ENCODE results near the gene GPATCH1.
"Not testable (repeated sequence)": the region's sequence is repeated elsewhere in the genome, so short reads cannot be mapped to it uniquely, and the experiment has no call there.

The GPATCH1 gene, protein sequence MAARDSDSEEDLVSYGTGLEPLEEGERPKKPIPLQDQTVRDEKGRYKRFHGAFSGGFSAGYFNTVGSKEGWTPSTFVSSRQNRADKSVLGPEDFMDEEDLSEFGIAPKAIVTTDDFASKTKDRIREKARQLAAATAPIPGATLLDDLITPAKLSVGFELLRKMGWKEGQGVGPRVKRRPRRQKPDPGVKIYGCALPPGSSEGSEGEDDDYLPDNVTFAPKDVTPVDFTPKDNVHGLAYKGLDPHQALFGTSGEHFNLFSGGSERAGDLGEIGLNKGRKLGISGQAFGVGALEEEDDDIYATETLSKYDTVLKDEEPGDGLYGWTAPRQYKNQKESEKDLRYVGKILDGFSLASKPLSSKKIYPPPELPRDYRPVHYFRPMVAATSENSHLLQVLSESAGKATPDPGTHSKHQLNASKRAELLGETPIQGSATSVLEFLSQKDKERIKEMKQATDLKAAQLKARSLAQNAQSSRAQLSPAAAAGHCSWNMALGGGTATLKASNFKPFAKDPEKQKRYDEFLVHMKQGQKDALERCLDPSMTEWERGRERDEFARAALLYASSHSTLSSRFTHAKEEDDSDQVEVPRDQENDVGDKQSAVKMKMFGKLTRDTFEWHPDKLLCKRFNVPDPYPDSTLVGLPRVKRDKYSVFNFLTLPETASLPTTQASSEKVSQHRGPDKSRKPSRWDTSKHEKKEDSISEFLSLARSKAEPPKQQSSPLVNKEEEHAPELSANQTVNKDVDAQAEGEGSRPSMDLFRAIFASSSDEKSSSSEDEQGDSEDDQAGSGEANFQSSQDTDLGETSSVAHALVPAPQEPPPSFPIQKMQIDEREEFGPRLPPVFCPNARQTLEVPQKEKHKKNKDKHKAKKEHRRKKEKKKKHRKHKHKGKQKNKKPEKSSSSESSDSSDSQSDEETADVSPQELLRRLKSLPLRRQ

DNA sequence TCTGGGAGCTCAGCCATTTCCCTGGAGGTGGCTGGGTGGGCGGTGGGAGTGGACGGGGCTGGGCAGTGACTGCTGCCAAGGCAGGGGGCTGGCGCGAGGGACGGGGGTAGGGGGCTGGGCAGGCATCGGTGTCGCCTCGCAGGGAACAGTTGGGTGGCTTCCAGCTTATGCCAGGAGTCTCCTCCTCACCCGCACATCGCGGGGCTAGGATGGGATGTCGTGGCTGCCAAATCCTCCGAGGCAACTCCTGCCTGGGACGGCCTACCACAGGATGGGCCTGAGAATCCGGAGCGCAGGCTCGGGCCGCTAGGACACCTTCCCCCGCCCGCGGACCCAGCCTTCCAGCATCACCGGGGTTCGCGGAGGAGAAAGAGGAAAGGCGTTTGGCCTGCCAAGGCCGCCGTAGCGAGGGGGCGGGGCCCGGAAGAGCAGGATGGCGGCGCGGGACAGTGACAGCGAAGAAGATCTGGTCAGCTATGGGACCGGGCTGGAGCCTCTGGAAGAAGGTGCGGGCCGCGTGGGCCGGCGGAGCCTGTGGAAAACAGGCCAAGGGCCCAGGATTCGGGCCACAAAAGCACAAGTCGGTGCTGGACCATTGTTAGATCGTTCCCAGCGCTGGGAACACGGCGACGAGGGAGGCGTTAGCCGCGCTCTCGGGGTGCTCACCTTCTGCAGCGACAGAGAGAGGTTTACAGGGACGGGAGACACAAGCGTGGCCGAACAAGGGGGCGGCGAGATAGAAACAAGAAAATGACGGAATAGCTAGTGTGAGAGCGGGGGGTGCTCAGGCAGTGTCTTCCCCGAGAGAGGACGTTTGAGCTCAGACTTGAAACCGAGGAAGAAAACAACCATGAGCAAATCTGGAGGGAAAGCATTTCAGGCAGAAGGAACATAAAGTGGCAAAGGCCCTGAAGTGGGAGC lies at the start of gene GPATCH1:
TSS of gene GPATCH1 (plus strand) at position 421 of the 921 bp plus-strand sequence. CDS start at position 434, 13 bp downstream.
- in situ Hi-C loops (cut with HindIII; ENCODE audit: low sequenced_read_pairs): no loop called here
- TF ChIP-seq CTCF (IDR thresholded peaks at IDR 0.05; ENCODE audit: low read depth, low read length, missing control alignments): no peak
- peak; percentile 60 for DNase-seq (ENCODE audit: low read depth)
- peak within 1 kb of the TSS; percentile 99 for H3K4me3 ChIP-seq (ENCODE audit: low read depth, low read length)

- no peak for TF ChIP-seq CTCF (IDR thresholded peaks at IDR 0.05; ENCODE audit: low read depth, low read length, missing control alignments)
Measured at GRCh38 chr19:33032218-33032781, 48.7 kb upstream of the GPATCH1 start.

GRCh38 chr19:33035461-33035860 lies 45.5 kb upstream of the GPATCH1 start:
- no peak overlapping the region for H3K4me3 ChIP-seq (ENCODE audit: low read depth, low read length)
- in situ Hi-C loops (cut with HindIII; ENCODE audit: low sequenced_read_pairs): no loop called here
- no peak for TF ChIP-seq CTCF (IDR thresholded peaks at IDR 0.05; ENCODE audit: low read depth, low read length, missing control alignments)
- no peak for DNase-seq (ENCODE audit: low read depth)

More at GRCh38 chr19:33032218-33032781, 48.7 kb upstream of the GPATCH1 start:
- in situ Hi-C loops (cut with HindIII; ENCODE audit: low sequenced_read_pairs): no loop called here
- H3K4me3 ChIP-seq (ENCODE audit: low read depth, low read length): no peak overlapping the region
- no peak for DNase-seq (ENCODE audit: low read depth)

DNA sequence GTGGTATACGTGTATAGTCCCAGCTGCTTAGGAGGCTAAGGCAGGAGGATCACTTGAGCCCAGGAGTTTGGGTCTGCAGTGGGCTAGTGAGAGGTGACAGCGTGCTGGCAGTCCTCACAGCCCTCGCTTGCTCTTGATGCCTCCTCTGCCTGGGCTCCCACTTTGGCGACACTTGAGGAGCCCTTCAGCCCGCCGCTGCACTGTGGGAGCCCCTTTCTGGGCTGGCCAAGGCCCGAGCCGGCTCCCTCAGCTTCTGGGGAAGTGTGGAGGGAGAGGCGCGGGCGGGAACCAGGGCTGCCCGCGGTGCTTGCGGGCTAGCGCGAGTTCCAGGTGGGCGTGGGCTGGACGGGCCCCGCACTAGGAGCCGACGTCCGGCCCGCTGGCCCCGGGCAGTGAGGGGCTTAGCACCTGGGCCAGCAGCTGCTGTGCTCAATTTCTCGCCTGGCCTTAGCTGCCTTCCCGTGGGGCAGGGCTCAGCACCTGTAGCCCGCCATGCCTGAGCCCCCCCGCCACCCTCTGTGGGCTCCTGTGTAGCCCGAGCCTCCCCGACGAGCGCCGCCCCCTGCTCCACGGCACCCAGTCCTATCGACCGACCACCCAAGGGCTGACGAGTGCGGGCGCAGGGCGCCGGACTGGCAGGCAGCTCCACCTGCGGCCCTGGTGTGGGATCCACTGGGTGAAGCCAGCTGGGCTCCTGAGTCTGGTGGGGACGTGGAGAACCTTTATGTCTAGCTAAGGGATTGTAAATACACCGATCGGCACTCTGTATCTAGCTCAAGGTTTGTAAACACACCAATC lies 44.4 kb upstream of the GPATCH1 start:
- DNase-seq (ENCODE audit: low read depth); in situ Hi-C loops (cut with HindIII; ENCODE audit: low sequenced_read_pairs): not testable (repeated sequence)

DNA sequence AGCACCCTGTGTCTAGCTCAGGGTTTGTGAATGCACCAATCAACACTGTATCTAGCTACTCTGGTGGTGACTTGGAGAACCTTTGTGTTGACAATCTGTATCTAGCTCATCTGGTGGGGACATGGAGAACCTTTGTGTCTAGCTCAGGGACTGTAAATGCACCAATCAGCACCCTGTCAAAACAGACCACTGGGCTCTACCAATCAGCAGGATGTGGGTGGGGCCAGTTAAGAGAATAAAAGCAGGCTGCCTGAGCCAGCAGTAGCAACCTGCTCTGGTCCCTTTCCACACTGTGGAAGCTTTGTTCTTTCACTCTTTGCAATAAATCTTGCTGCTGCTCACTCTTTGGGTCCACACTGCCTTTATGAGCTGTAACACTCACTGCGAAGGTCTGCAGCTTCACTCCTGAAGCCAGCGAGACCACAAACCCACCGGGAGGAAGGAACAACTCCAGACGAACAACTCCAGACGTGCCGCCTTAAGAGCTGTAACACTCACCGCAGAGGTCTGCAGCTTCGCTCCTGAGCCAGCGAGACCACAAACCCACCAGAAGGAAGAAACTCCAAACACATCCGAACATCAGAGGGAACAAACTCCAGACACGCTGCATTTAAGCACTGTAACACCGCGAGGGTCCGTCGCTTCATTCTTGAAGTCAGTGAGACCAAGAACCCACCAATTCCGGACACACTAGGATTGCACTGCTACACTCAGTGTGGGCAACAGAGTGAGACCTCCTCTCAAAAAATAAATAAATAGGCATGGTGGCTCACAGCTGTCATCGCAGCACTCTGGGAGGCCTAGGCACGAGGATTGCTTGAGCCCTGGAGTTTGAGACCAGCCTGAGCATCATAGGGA lies 43.6 kb upstream of the GPATCH1 start:
- in situ Hi-C loops (cut with HindIII; ENCODE audit: low sequenced_read_pairs); H3K4me3 ChIP-seq (ENCODE audit: low read depth, low read length); DNase-seq (ENCODE audit: low read depth): not testable (repeated sequence)

More for the DNA sequence above, 44.4 kb upstream of the GPATCH1 start:
- not testable (repeated sequence) for H3K4me3 ChIP-seq (ENCODE audit: low read depth, low read length)

DNA sequence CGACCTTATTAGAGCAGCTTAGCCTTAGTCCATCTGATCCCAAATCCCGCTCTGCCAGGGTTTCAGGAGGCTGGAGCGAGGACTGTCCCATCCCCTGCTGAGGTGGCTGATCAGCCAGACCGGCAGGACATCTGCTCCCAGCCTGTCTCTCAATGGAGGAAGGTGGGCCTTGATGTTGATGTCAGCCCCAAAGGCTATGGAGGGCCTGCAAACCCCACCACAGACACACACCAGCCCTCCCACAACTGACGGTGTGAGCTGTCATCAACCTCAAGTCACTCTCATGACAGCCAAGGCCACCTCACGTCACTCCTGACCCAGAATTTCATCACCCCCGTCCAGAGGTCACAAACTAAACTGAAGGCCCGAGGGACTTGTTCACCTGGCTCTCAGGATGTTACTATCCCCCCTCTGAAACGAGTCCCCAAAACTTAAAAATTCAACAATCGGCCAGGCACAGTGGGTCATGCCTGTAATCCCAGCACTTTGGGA lies 41.8 kb upstream of the GPATCH1 start:
- in situ Hi-C loops (cut with HindIII; ENCODE audit: low sequenced_read_pairs): no loop called here
- DNase-seq (ENCODE audit: low read depth): no peak
- no peak for TF ChIP-seq CTCF (IDR thresholded peaks at IDR 0.05; ENCODE audit: low read depth, low read length, missing control alignments)
- H3K4me3 ChIP-seq (ENCODE audit: low read depth, low read length): no peak overlapping the region
